Mucosa of rectum (tissue), 2 donors: Measurements from ENCODE around the gene HOXA3.

Experiments used
- H3K27ac ChIP-seq, 2 donors: one replicate each; pipeline ENCODE4 v1.7.0; 2013; ENCODE audit warnings: inconsistent platforms in 2 of 2, low read depth in 2 of 2, low read length in 2 of 2
- H3K27me3 ChIP-seq, 2 donors: one replicate each; pipeline ENCODE4 v1.7.0; 2013; ENCODE audit warnings: low read length in 2 of 2; ENCODE audit not compliant: control insufficient read depth in 2 of 2, insufficient read depth in 2 of 2
- H3K36me3 ChIP-seq, 2 donors: one replicate each; pipeline ENCODE4 v1.7.0; 2013; ENCODE audit warnings: low read length in 2 of 2; ENCODE audit not compliant: control insufficient read depth in 2 of 2, insufficient read depth in 2 of 2
- H3K4me1 ChIP-seq, 2 donors: one replicate each; pipeline ENCODE4 v1.7.0; 2013; ENCODE audit warnings: low read length in 2 of 2, mild to moderate bottlenecking in 1 of 2; ENCODE audit not compliant: control insufficient read depth in 2 of 2, insufficient read depth in 2 of 2
- H3K4me3 ChIP-seq, 2 donors: one replicate each; pipeline ENCODE4 v1.7.0; 2013; ENCODE audit warnings: low read length in 2 of 2
- H3K9ac ChIP-seq, 2 donors: one replicate each; pipeline ENCODE4 v1.7.0; 2013; ENCODE audit warnings: low read length in 2 of 2, low read depth in 1 of 2, mild to moderate bottlenecking in 1 of 2
- H3K9me3 ChIP-seq, 2 donors: one replicate each; pipeline ENCODE4 v1.7.0; 2013; ENCODE audit warnings: low read length in 2 of 2; ENCODE audit not compliant: control insufficient read depth in 2 of 2
- donor health status: healthy.
- donor health status: Normal muscosa, but diverticular disease.

HOXA3 gene

GRCh38 chr7:27106901-27107240 is 45.5 kb downstream of the HOXA3 start:
- H3K27me3 ChIP-seq: no peaks in the 10 kb centered on the region
- H3K27ac ChIP-seq: peak overlapping the region; percentile 71 to 89
- peak overlapping the region; percentile 62 to 63 for H3K4me3 ChIP-seq
- peak overlapping the region; percentile 60 to 78 for H3K9ac ChIP-seq
- peaks cover 3 to 8% of the 10 kb centered on the region in 2 donors for H3K36me3 ChIP-seq
- no peaks in the 10 kb centered on the region for H3K9me3 ChIP-seq
- H3K4me1 ChIP-seq: peaks cover 35 to 61% of the 10 kb centered on the region in 2 donors

DNA sequence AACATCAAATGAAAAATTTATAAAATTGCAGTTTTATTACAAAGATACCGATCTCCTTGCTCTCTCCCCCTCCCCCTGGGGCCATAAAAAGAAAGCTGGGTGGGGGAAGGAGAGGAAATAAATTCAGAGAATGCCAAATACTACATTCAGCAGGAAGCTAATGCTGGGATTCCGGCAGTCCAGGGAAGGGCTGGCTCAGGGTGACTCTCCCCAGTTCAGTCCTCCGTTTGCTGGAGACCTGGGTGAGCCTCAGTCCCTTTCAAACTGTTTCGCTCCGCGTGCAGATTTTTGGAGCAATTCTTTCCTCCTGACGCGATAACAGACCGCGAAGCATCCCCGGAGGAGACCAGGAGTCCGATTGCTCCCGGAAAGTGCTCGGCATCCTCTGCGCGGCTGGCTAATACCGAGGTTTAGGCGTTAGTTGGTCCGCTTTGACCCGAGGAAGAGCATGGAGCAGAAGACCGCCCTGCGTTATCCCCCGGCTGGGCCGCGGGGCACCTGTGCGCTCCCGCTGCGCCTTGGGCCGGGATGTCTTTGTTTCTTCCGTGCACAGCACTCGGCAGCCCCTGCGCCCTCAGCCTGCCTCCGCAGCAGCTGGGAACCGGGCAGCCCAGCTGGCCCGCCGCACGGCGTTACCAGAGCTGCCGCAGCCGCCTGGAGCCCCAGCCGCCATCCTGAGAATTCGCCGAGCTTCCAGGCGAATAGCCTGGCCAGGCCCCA is 46.0 kb downstream of the HOXA3 start:
- Histone ChIP-seq H3K9ac (peak overlapping the region; percentile 60 to 78), H3K27me3 (no peaks in the 10 kb centered on the region), H3K36me3 (peaks cover 3 to 8% of the 10 kb centered on the region in 2 donors), H3K9me3 (no peaks in the 10 kb centered on the region), H3K27ac (peak overlapping the region; percentile 71 to 89), H3K4me3 (peak overlapping the region; percentile 62 to 63), H3K4me1 (peaks cover 30 to 56% of the 10 kb centered on the region in 2 donors)

GRCh38 chr7:27105301-27106031 is 46.9 kb downstream of the HOXA3 start:
- peak overlapping the region in 1 of 2 donors; percentile 78 for H3K9ac ChIP-seq
- H3K27me3 ChIP-seq: no peaks in the 10 kb centered on the region
- peaks cover 3 to 8% of the 10 kb centered on the region in 2 donors for H3K36me3 ChIP-seq
- peaks cover 24 to 55% of the 10 kb centered on the region in 2 donors for H3K4me1 ChIP-seq
- H3K9me3 ChIP-seq: no peaks in the 10 kb centered on the region
- no peak overlapping the region for H3K4me3 ChIP-seq
- H3K27ac ChIP-seq: peak overlapping the region; percentile 71 to 89

- Histone ChIP-seq H3K27me3 (no peaks in the 10 kb centered on the region), H3K4me1 (peaks cover 26 to 53% of the 10 kb centered on the region in 2 donors)
Measured at GRCh38 chr7:27104341-27105058, 47.9 kb downstream of the HOXA3 start.

DNA sequence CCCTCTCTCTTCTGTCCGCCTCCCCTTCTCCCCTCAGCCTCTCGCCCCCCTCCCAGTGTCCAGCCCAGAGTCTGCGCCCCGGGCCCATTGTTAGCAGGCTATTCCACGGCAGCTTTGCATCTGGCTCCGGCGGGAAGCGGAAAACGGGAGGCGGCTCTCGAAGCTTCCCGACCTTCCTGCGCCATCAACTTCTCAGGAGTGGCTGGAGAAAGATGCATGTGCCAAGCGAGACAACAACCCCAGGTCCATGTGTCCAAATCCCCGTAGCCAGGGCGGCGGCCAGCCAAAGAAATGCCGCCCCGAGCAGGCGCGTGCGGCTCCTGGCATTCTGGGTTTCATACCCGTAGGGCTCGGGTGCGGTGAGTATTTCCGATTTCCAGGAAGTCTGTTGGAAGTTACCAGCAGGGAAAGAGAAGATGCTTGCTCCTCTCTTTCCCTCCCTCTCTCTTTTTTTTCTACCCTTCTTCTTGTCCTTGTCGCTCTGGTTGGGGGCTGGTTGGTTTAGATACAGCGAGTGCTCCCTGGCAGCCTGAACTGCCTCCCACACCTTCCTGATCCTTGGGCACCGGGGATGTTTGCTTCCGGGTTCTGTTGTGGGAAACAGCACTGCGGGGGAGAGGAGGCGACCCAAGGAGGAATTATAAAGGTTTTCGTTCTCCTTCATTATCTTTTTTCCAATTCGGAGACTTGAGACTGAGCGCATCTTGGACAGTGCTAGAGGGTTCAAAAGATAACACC is 48.7 kb downstream of the HOXA3 start:
- Histone ChIP-seq H3K4me3 (peak overlapping the region; percentile 68 to 71), H3K36me3 (peaks cover 0 to 6% of the 10 kb centered on the region in 2 donors), H3K4me1 (peaks cover 21 to 52% of the 10 kb centered on the region in 2 donors), H3K27ac (peak overlapping the region; percentile 87 to 96), H3K27me3 (no peaks in the 10 kb centered on the region), H3K9me3 (no peaks in the 10 kb centered on the region), H3K9ac (peak overlapping the region; percentile 72 to 79)

More at GRCh38 chr7:27104341-27105058, 47.9 kb downstream of the HOXA3 start:
- peak overlapping the region in 1 of 2 donors; percentile 79 for H3K9ac ChIP-seq
- peaks cover 0 to 6% of the 10 kb centered on the region in 2 donors for H3K36me3 ChIP-seq
- H3K4me3 ChIP-seq: no peak overlapping the region
- no peaks in the 10 kb centered on the region for H3K9me3 ChIP-seq
- H3K27ac ChIP-seq: peak overlapping the region; percentile 87 to 96

DNA sequence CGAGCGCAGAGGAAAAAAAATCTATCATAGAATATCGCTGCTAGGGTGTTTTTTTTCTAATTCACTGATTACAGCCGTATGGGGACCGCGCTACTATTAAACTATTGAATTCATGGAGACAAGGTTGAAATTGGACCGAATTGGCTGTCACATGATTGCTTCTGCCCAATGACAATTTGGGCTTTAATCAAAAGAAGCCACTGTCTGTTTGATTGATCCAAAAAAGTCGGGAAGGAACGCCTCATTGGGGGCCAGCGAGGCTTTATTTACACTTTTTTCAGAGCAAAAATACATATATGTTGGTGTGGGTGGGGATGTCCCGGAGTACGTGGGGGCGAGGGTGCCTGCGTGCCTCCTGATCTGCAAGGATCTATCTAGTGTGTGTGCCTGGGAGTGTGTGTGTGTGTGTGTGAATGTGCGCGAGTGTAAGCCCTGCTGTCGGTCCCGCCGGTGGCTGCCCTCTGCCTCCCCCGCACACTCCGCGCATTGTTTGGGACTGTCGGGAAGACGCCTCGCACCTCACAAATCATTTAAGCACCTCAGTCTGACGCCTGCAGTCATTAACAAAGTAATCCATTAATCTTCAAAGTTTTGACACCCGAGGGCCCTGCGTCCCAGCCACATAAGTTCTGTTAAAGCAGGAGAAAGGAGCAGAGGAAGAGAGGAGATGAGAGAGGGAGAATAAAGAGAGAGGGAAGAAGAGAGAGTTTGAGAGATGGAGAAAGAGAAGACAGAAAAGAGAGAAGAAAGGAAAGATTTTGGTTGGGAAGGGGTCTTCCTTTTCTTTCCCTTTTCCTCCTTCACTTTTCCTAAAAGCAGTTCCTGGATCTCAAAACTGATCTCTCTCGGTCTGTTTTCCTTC is 49.6 kb downstream of the HOXA3 start, which contains the start of gene HOXA2:
Gene HOXA2, minus strand, starts transcription at position 103 of the 862 bp plus-strand sequence. CDS start 183 bp downstream, outside the sequence.
- peak within 1 kb of the TSS; percentile 72 to 79 for H3K9ac ChIP-seq
- H3K4me3 ChIP-seq: peak within 1 kb of the TSS; percentile 68 to 71
- H3K27ac ChIP-seq: peak within 1 kb of the TSS; percentile 87 to 96
- H3K27me3 ChIP-seq: no peaks in the 10 kb centered on the region
- H3K9me3 ChIP-seq: no peaks in the 10 kb centered on the region
- peaks cover 20 to 52% of the 10 kb centered on the region in 2 donors for H3K4me1 ChIP-seq
- H3K36me3 ChIP-seq: peaks cover 0 to 6% of the 10 kb centered on the region in 2 donors

GRCh38 chr7:27101957-27102580 is 50.3 kb downstream of the HOXA3 start:
- H3K27ac ChIP-seq: peak overlapping the region; percentile 87 to 96
- no peaks in the 10 kb centered on the region for H3K9me3 ChIP-seq
- H3K27me3 ChIP-seq: no peaks in the 10 kb centered on the region
- peaks cover 24 to 57% of the 10 kb centered on the region in 2 donors for H3K4me1 ChIP-seq
- H3K36me3 ChIP-seq: peaks cover 0 to 6% of the 10 kb centered on the region in 2 donors
- H3K9ac ChIP-seq: peak overlapping the region; percentile 72 to 79
- H3K4me3 ChIP-seq: peak overlapping the region; percentile 68 to 71

DNA sequence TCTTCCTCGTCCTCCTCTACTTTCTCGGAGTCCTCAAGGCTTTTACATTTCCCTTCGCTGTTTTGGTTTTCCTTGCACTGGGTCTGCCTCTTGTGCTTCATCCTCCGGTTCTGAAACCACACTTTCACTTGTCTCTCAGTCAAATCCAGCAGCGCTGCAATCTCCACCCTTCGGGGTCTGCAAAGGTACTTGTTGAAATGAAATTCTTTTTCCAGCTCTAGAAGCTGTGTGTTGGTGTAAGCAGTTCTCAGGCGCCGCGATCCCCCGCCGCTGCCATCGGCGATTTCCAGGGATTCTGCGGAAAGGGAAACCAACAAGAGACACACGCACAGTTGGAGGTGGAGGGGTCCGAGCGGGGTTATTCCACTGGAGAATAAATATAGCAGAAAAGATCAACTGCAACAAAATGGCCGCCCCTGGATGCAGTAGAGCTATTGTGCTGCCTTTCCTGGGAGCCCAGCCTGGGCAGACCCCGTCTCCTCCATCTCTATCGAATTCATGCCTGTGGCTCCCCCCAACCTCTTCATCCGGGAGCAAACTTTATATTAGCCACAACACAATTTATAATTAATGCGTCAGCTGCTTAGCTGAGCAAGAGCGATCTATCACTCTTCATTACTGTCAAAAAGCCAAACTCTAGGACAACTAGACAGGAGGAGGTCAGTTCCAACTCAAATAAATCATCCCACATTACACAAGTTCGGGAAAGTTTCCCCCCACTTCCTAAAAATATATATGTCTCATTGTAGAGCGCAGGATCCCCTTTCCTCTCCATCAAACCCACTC is 51.0 kb downstream of the HOXA3 start:
- Histone ChIP-seq H3K9ac (peak overlapping the region; percentile 42 to 79), H3K36me3 (peaks cover 0 to 6% of the 10 kb centered on the region in 2 donors), H3K27ac (peak overlapping the region; percentile 87 to 96), H3K9me3 (no peaks in the 10 kb centered on the region), H3K4me1 (peaks cover 20 to 55% of the 10 kb centered on the region in 2 donors), H3K27me3 (no peaks in the 10 kb centered on the region), H3K4me3 (peak overlapping the region; percentile 68 to 71)
